GM13976 (cell line): ENCODE measurements around the gene SLC7A14.
A peak's percentile ranks its signal among the peaks of the same experiment; 100 is the strongest.

Experiments used
- DNase-seq: peaks from one replicate; pipeline ENCODE4 v3.0.0; 2012; ENCODE audit warnings: low spot score
- CTCF ChIP-seq: IDR thresholded peaks from 2 replicates; pipeline ENCODE4 v1.5.1; 2012; ENCODE audit warnings: borderline replicate concordance, mild to moderate bottlenecking; ENCODE audit not compliant: insufficient read depth; ENCODE audit errors: extremely low read depth, missing control alignments, control extremely low read depth
- in situ Hi-C: fragments of 300-500 bp; cut with MboI; formaldehyde crosslinking; loops from one replicate; pipeline ENCODE4 v1.12.0; 2022; ENCODE audit warnings: low sequenced_read_pairs, mixed read lengths, inconsistent platforms; ENCODE audit not compliant: unreplicated experiment

Gene SLC7A14

GRCh38 chr3:170437176-170437575 is 148.7 kb downstream of the SLC7A14 start:
- DNase-seq: no peak
- no peak for TF ChIP-seq CTCF

GRCh38 chr3:170436697-170437096 is 149.2 kb downstream of the SLC7A14 start:
- in situ Hi-C loops: no loop called here
- no peak for TF ChIP-seq CTCF
- no peak for DNase-seq

More at GRCh38 chr3:170437176-170437575, 148.7 kb downstream of the SLC7A14 start:
- in situ Hi-C loops: no loop called here

GRCh38 chr3:170432416-170432815 is 153.5 kb downstream of the SLC7A14 start:
- in situ Hi-C loops: no loop called here
- TF ChIP-seq CTCF: no peak
- DNase-seq: no peak

GRCh38 chr3:170431054-170431453 is 154.8 kb downstream of the SLC7A14 start:
- in situ Hi-C loops: no loop called here
- no peak for TF ChIP-seq CTCF
- DNase-seq: no peak

- in situ Hi-C loops: no loop called here
- peak; percentile 42 for DNase-seq
- TF ChIP-seq CTCF: no peak
Observed at GRCh38 chr3:170429050-170429449, 156.8 kb downstream of the SLC7A14 start.

GRCh38 chr3:170428095-170428494 is 157.8 kb downstream of the SLC7A14 start:
- no peak for TF ChIP-seq CTCF
- in situ Hi-C loops: no loop called here
- DNase-seq: no peak

GRCh38 chr3:170426240-170426797 is 159.6 kb downstream of the SLC7A14 start:
- TF ChIP-seq CTCF: no peak
- no peak for DNase-seq
- in situ Hi-C loops: no loop called here
